Tibial nerve (tissue), 3 donors: ENCODE results near the gene SEPTIN7.

ENCODE experiments used
- POLR2A ChIP-seq, 2 donors: fragments of 450-650 bp; IDR thresholded peaks; one replicate each; pipeline ENCODE4 v1.6.1; 2017; ENCODE audit warnings: antibody characterized with exemption in 2 of 2, mild to moderate bottlenecking in 2 of 2, moderate library complexity in 2 of 2
- TF ChIP-seq, protein P1 (sequence below), 5 experiments: fragments of 200-600 bp in 3 of 5; fragments of 450-650 bp in 2 of 5; sonication (generic) in 3 of 5; IDR thresholded peaks; one replicate each; pipeline ENCODE4 v1.5.1; 2016 to 2019; ENCODE audit warnings: antibody characterized with exemption in 5 of 5, mild to moderate bottlenecking in 3 of 5, moderate library complexity in 2 of 5

GRCh38 chr7:35768346-35768745 is 32.5 kb upstream of the SEPTIN7 start:
- no peak for TF ChIP-seq POLR2A (IDR thresholded peaks at IDR 0.05)
- TF ChIP-seq, protein P1, sequence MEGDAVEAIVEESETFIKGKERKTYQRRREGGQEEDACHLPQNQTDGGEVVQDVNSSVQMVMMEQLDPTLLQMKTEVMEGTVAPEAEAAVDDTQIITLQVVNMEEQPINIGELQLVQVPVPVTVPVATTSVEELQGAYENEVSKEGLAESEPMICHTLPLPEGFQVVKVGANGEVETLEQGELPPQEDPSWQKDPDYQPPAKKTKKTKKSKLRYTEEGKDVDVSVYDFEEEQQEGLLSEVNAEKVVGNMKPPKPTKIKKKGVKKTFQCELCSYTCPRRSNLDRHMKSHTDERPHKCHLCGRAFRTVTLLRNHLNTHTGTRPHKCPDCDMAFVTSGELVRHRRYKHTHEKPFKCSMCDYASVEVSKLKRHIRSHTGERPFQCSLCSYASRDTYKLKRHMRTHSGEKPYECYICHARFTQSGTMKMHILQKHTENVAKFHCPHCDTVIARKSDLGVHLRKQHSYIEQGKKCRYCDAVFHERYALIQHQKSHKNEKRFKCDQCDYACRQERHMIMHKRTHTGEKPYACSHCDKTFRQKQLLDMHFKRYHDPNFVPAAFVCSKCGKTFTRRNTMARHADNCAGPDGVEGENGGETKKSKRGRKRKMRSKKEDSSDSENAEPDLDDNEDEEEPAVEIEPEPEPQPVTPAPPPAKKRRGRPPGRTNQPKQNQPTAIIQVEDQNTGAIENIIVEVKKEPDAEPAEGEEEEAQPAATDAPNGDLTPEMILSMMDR (IDR thresholded peaks at IDR 0.05) = no peak
